C4-2B (cell line): ENCODE results near the gene GFOD1.

Experiments used
- H3K27ac ChIP-seq: fragments of 450-650 bp; 2 replicates; pipeline ENCODE4 v1.5.1; 2017
- ZFX ChIP-seq: fragments of 450-650 bp; IDR thresholded peaks from 2 replicates; pipeline ENCODE4 v1.6.1; 2017
- TF ChIP-seq, protein P1 (sequence below): fragments of 450-650 bp; conservative IDR thresholded peaks from 2 replicates; pipeline ENCODE4 v1.5.1; 2017; ENCODE audit warnings: mild to moderate bottlenecking

The GFOD1 gene

DNA sequence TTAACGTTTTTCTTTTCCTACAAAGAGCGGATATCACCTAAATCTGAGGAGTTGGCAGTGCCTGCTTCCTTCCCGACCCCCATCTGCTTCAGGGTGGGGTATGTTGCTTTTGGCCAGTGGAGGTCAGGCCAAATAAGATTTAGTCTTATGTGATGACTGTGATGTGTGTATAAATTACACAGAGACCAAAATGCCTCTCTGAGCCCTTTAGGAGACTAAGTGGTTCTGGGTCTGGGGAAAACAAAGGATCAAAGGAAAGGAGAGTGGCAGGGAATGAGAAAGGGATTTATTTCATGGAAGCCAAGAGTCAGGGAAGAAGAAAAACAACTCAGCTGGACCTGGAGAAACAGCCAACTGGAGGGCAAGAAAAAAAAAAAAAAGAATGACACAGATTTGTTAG, 120.0 kb downstream of the GFOD1 start:
- TF ChIP-seq, protein P1, sequence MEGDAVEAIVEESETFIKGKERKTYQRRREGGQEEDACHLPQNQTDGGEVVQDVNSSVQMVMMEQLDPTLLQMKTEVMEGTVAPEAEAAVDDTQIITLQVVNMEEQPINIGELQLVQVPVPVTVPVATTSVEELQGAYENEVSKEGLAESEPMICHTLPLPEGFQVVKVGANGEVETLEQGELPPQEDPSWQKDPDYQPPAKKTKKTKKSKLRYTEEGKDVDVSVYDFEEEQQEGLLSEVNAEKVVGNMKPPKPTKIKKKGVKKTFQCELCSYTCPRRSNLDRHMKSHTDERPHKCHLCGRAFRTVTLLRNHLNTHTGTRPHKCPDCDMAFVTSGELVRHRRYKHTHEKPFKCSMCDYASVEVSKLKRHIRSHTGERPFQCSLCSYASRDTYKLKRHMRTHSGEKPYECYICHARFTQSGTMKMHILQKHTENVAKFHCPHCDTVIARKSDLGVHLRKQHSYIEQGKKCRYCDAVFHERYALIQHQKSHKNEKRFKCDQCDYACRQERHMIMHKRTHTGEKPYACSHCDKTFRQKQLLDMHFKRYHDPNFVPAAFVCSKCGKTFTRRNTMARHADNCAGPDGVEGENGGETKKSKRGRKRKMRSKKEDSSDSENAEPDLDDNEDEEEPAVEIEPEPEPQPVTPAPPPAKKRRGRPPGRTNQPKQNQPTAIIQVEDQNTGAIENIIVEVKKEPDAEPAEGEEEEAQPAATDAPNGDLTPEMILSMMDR = no peak
- TF ChIP-seq ZFX = no peak
- no peak overlapping the region for H3K27ac ChIP-seq

GRCh38 chr6:13365320-13365719, 122.1 kb downstream of the GFOD1 start:
- TF ChIP-seq, protein P1 = no peak
- TF ChIP-seq ZFX = no peak
- H3K27ac ChIP-seq = no peak overlapping the region

DNA sequence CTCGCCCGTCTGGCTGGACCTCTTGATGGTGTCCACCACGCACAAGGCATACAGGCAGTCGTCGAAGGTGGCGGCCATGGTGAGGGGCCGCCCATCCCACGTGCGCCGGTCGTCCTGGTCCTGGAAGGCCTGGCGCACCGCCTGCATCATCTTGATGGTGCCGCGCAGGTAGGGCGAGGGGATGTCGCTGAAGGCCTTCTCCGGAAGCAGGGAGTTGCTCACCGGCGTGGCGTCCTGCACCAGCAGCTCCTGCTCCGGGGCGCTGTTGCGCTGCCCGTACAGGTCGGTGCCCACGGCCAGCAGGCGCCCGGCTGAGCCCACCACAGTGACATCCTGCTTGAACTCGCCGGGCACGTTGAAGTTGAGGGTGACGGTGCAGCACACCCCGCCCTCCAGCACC, 122.6 kb downstream of the GFOD1 start:
- TF ChIP-seq ZFX = no peak
- TF ChIP-seq, protein P1 = no peak

DNA sequence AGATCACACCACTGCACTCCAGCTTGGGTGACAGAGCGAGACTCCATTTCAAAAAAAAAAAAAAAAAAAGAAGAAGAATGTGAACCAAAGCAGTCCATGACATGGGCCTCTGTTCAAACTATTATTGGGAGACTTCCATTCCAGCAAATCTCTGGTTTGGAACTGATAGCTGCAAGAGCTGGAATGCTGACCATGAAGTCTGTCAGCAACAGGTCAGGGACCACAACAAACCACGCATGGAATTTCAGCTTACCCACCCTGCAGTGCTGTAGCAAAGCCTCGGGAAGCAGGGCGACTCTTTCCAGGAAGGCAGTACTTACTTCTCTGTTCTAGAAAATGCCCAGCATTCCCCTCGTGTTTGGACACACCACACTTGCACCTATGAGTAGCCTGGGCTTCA, 125.0 kb downstream of the GFOD1 start:
- TF ChIP-seq, protein P1 = no peak
- no peak for TF ChIP-seq ZFX
- H3K27ac ChIP-seq = no peak overlapping the region

More for the DNA sequence above, 122.6 kb downstream of the GFOD1 start:
- H3K27ac ChIP-seq = no peak overlapping the region

GRCh38 chr6:13360671-13361540, 126.5 kb downstream of the GFOD1 start:
- H3K27ac ChIP-seq = no peak overlapping the region
- no peak for TF ChIP-seq ZFX
- TF ChIP-seq, protein P1 = no peak

GRCh38 chr6:13359287-13359686, 128.1 kb downstream of the GFOD1 start:
- no peak overlapping the region for H3K27ac ChIP-seq
- TF ChIP-seq, protein P1 = no peak
- TF ChIP-seq ZFX = no peak

DNA sequence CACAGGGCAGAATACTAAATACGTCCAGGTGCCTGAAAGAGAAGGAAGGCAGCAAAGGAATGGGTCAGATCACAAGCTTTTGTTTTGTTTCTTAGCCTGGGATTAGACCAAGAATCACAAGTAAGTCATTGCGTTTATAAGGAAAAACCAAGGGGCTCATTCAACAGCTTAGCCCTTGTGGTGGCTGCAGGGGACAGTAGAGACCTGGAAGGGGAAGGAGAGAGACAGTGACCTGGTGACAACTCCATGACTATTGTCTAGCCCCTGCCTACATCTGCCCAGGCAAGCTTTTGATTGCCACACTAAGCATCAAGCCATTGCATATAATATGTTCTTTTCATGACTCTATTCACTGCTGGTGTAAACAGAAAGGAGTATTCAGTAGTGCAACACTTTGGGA, 128.9 kb downstream of the GFOD1 start:
- no peak overlapping the region for H3K27ac ChIP-seq
- TF ChIP-seq, protein P1 = no peak
- no peak for TF ChIP-seq ZFX
